Psoas muscle (tissue), 8 donors: ENCODE results near the gene BAZ2B. TPM values are rescaled to one million over a fixed set of nuclear protein-coding genes. Genes with fewer than 3 reads are reported as not detected.
A peak's percentile ranks its signal among the peaks of the same experiment; 100 is the strongest.

Experiments used
- ATAC-seq, 4 donors: fragments of 200-7000 bp; cut with Tn5 transposase; one replicate each; pipeline ENCODE4 v1.9.1; 2020; ENCODE audit warnings: moderate library complexity in 3 of 4, mild to moderate bottlenecking in 2 of 4
- DNase-seq, 2 donors: peaks; one replicate each; pipeline ENCODE4 v3.0.0-alpha.2; 2020
- H3K27ac ChIP-seq: fragments of 200-600 bp; one replicate; pipeline ENCODE4 v1.8.0; 2022
- H3K27me3 ChIP-seq, 3 donors: fragments of 200-600 bp in 1 of 3; one replicate each; pipeline versions ENCODE4 v1.6.1 to v1.8.0; 2013 to 2022; ENCODE audit warnings: low read length in 2 of 3, mild to moderate bottlenecking in 2 of 3, moderate library complexity in 1 of 3; ENCODE audit not compliant: insufficient read depth in 3 of 3
- H3K36me3 ChIP-seq, 2 donors: fragments of 200-600 bp in 1 of 2; one replicate each; pipeline versions ENCODE4 v1.6.1 to v1.8.0; 2013 to 2022; ENCODE audit warnings: low read depth in 1 of 2, mild to moderate bottlenecking in 1 of 2, moderate library complexity in 1 of 2; ENCODE audit not compliant: insufficient read depth in 1 of 2
- H3K4me1 ChIP-seq: fragments of 200-600 bp; one replicate; pipeline ENCODE4 v1.8.0; 2022
- H3K4me3 ChIP-seq: fragments of 200-600 bp; one replicate; pipeline ENCODE4 v1.8.0; 2022; ENCODE audit warnings: mild to moderate bottlenecking
- H3K9me3 ChIP-seq: fragments of 200-600 bp; one replicate; pipeline ENCODE4 v1.8.0; 2022
- WGBS, 3 donors: extraction: QIAGEN DNeasy Blood & Tissue Kit; methylation state at CpG; one replicate each; pipeline versions ENCODE4 v1.1.6 to v1.1.7; 2013; 5-methylcytosine and 5-hydroxymethylcytosine counted together
- intact Hi-C, 2 donors: fragments of 100-400 bp; cut with DNase I; formaldehyde crosslinking; loops; one replicate each; pipeline versions ENCODE4 v1.11.0 to v1.14.2; 2022
- polyA plus RNA-seq, 3 donors: library from polyadenylated mRNA; stranded (reverse); fragments of 200-250 nt; gene quantifications; one replicate each; pipeline ENCODE4 v1.2.3, GENCODE V29; 2013
- total RNA-seq, 4 donors: library from RNA; stranded (reverse); fragmentation: NEBNext Ultra II Directional in 2 of 4; extraction: Animal tissue kit (Norgen Biotek cat#: 25700) in 2 of 4; gene quantifications; one replicate each; pipeline versions ENCODE4 v1.2.1 to v1.2.4, GENCODE V29; 2021 to 2023
- TF ChIP-seq, protein P1 (sequence below): fragments of 200-600 bp; IDR thresholded peaks from one replicate; pipeline ENCODE4 v1.8.0; 2022; ENCODE audit warnings: antibody characterized with exemption
- donor health status: healthy with polysubstance abuse.
- donor health status: DM: no; HTN: no; CAD: no; lungs with moderate emphysema.
- donor health status: Bipolar disorder and iron deficiency.
- donor health status: healthy.
- donor health status: DM: yes; HTN: yes; CAD: no.
- donor health status: DM: no; HTN: no; CAD: no.
- donor health status: DM: no; HTN: no; CAD: no.
- donor health status: DM: yes; HTN: yes; CAD: no.

The BAZ2B gene
- total and polyA plus RNA-seq, 7 donors, result 7.5 to 27.0 (median 22.7) TPM

GRCh38 chr2:159356053-159356554, 260.2 kb downstream of the BAZ2B start:
- Histone ChIP-seq H3K4me1 (no peaks in the 10 kb centered on the region), H3K9me3 (peaks cover 5% of the 10 kb centered on the region), H3K4me3 (no peak overlapping the region), H3K27me3 (no peaks in the 10 kb centered on the region), H3K27ac (no peak overlapping the region), H3K36me3 (peaks cover 0 to 15% of the 10 kb centered on the region in 2 donors)
- intact Hi-C loops, result no loop called here
- ATAC-seq (no peak), DNase-seq (no peak)
- 88 to 95% (median 92%) methylated on average over 8 of the region's 8 CpGs for WGBS, 3 donors
- TF ChIP-seq, protein P1, sequence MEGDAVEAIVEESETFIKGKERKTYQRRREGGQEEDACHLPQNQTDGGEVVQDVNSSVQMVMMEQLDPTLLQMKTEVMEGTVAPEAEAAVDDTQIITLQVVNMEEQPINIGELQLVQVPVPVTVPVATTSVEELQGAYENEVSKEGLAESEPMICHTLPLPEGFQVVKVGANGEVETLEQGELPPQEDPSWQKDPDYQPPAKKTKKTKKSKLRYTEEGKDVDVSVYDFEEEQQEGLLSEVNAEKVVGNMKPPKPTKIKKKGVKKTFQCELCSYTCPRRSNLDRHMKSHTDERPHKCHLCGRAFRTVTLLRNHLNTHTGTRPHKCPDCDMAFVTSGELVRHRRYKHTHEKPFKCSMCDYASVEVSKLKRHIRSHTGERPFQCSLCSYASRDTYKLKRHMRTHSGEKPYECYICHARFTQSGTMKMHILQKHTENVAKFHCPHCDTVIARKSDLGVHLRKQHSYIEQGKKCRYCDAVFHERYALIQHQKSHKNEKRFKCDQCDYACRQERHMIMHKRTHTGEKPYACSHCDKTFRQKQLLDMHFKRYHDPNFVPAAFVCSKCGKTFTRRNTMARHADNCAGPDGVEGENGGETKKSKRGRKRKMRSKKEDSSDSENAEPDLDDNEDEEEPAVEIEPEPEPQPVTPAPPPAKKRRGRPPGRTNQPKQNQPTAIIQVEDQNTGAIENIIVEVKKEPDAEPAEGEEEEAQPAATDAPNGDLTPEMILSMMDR, result no peak

DNA sequence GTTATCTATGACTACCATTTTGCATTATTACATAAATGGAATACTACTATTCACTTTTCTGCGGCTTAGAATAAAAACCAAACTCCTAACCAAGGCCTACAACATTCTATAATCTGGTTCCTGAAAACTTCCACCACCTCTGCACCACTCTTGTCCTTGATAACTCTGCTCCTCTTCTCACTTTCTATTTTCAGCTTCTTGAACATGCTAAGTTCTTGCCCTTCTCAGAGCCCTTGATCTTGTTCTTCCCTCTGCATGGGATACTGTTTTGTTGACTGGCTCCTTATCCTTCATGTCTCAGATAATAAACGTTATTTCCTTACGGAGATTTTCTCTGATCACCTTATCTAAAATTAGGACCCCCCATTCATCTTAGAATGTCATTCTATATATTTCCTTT, 264.4 kb downstream of the BAZ2B start:
- 87 to 96% (median 91%) methylated on average over 3 of the region's 3 CpGs for whole genome bisulfite sequencing, 3 donors
- peaks cover 4 to 48% of the 10 kb centered on the region in 2 donors for H3K36me3 ChIP-seq
- intact Hi-C loops, result no loop called here

GRCh38 chr2:159349674-159350299, 266.6 kb downstream of the BAZ2B start:
- Histone ChIP-seq H3K4me3 (no peak overlapping the region), H3K4me1 (no peaks in the 10 kb centered on the region), H3K36me3 (peaks cover 4 to 59% of the 10 kb centered on the region in 2 donors), H3K9me3 (no peaks in the 10 kb centered on the region), H3K27ac (no peak overlapping the region), H3K27me3 (no peaks in the 10 kb centered on the region)
- TF ChIP-seq, protein P1, result no peak
- 93% methylated on average over 6 of the region's 6 CpGs for WGBS, 3 donors
- DNase-seq, result no peak
- no peak for ATAC-seq
- intact Hi-C loops, result no loop called here

More for the DNA sequence above, 264.4 kb downstream of the BAZ2B start:
- ATAC-seq (no peak), DNase-seq (no peak)
- H3K9me3 ChIP-seq, result no peaks in the 10 kb centered on the region
- H3K27ac ChIP-seq, result no peak overlapping the region
- no peaks in the 10 kb centered on the region for H3K27me3 ChIP-seq
- TF ChIP-seq, protein P1, result no peak
- H3K4me1 ChIP-seq, result no peaks in the 10 kb centered on the region
- H3K4me3 ChIP-seq, result no peak overlapping the region

DNA sequence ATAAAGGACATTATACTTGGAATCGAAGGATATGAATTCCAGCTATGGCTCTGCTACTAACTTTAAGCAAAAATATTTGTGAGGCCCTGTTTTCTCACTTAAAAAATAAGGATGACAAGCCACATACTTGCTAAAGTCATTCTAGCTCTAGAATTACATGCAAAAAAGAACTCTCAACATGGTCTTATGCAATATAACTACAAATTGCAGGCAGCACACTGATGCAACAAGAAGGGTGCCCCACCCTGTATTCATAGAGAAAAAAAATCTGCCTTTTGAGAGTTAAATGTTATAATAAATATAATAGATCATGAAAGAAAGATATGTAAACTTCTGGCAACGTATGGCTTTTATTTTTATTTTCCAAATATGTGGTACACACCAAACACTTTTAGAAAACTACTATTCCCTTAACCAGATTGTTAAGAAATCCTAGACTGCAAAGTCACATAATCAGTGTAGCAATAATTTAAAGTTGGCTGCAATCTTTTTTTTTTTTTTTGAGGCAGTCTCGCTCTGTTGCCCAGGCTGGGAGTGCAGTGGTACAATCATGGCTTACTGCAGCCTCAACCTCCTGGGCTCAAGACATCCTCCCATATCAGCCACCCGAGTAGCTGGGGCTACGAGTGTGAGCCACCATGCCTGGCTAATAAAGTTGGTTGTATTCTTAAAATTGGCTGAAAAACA, 289.6 kb downstream of the BAZ2B start:
- no peaks in the 10 kb centered on the region for H3K27me3 ChIP-seq
- H3K36me3 ChIP-seq, result peaks cover 10 to 83% of the 10 kb centered on the region in 2 donors
- WGBS, 3 donors, result 94 to 96% (median 95%) methylated on average over 5 of the region's 5 CpGs
- H3K4me3 ChIP-seq, result no peak overlapping the region
- H3K4me1 ChIP-seq, result no peaks in the 10 kb centered on the region
- ATAC-seq (peak in 2 of 4 donors; percentile 24 to 53), DNase-seq (peak in 1 of 2 donors; percentile 11)
- TF ChIP-seq, protein P1, result no peak
- H3K9me3 ChIP-seq, result no peaks in the 10 kb centered on the region
- no peak overlapping the region for H3K27ac ChIP-seq
- intact Hi-C loops, result no loop called here
